HepG2 (cell line): Measurements from ENCODE around the gene LRRC28. TPM values are rescaled to one million over a fixed set of nuclear protein-coding genes. Genes with fewer than 3 reads are reported as not detected.

Experiments
- AKNA ChIP-seq: sonication (generic); formaldehyde crosslinking; IDR thresholded peaks from 2 replicates; pipeline ENCODE4 v1.4.0; 2020; ENCODE audit warnings: missing genetic modification reagents, borderline replicate concordance
- BCL3 ChIP-seq: sonication (generic); formaldehyde crosslinking; IDR thresholded peaks from 2 replicates; pipeline ENCODE4 v1.5.1; 2020; ENCODE audit warnings: mild to moderate bottlenecking, missing genetic modification reagents, moderate library complexity
- BRCA1 ChIP-seq: sonication (generic); formaldehyde crosslinking; IDR thresholded peaks from 2 replicates; pipeline ENCODE4 v1.4.0; 2020; ENCODE audit warnings: missing genetic modification reagents
- CHD4 ChIP-seq: fragments of 200-600 bp; sonication (generic); IDR thresholded peaks from 2 replicates; pipeline ENCODE4 v1.7.0; 2017; ENCODE audit warnings: mild to moderate bottlenecking, low read length, borderline replicate concordance
- GMEB1 ChIP-seq: sonication (generic); formaldehyde crosslinking; IDR thresholded peaks from 2 replicates; pipeline ENCODE4 v1.5.1; 2020; ENCODE audit warnings: missing genetic modification reagents, mild to moderate bottlenecking, borderline replicate concordance
- ISX ChIP-seq: sonication (generic); formaldehyde crosslinking; conservative IDR thresholded peaks from 2 replicates; pipeline ENCODE4 v1.5.0; 2020; ENCODE audit warnings: missing genetic modification reagents
- KLF6 ChIP-seq: IDR thresholded peaks from 2 replicates; pipeline ENCODE4 v1.8.0; 2016; ENCODE audit warnings: missing biosample characterization, missing genetic modification reagents
- PAX8 ChIP-seq: sonication (generic); formaldehyde crosslinking; IDR thresholded peaks from 2 replicates; pipeline ENCODE4 v1.8.0; 2022; ENCODE audit warnings: mild to moderate bottlenecking, missing genetic modification reagents, borderline replicate concordance
- PBX2 ChIP-seq: IDR thresholded peaks from 2 replicates; pipeline ENCODE4 v1.6.1; 2016; ENCODE audit warnings: control low read depth
- PCBP2 ChIP-seq: fragments of 200-400 bp; formaldehyde crosslinking; optimal IDR thresholded peaks from 2 replicates; pipeline ENCODE3; 2018; ENCODE audit warnings: low read length, low read depth; ENCODE audit not compliant: poor library complexity, severe bottlenecking
- PRPF4 ChIP-seq: fragments of 200-400 bp; formaldehyde crosslinking; IDR thresholded peaks from 2 replicates; pipeline ENCODE4 v1.6.1; 2016; ENCODE audit warnings: low read length, low read depth; ENCODE audit not compliant: poor library complexity, severe bottlenecking
- REL ChIP-seq: sonication (generic); formaldehyde crosslinking; conservative IDR thresholded peaks from 2 replicates; pipeline ENCODE4 v1.8.0; 2022; ENCODE audit warnings: mild to moderate bottlenecking, missing genetic modification reagents, moderate library complexity
- ZBTB1 ChIP-seq: sonication (generic); formaldehyde crosslinking; IDR thresholded peaks from 2 replicates; pipeline ENCODE4 v1.4.0; 2020; ENCODE audit warnings: missing genetic modification reagents, borderline replicate concordance
- ZFP62 ChIP-seq: sonication (generic); formaldehyde crosslinking; IDR thresholded peaks from 2 replicates; pipeline ENCODE4 v1.4.0; 2020; ENCODE audit warnings: missing genetic modification reagents
- ZIK1 ChIP-seq: sonication (generic); formaldehyde crosslinking; IDR thresholded peaks from 2 replicates; pipeline ENCODE4 v1.5.0; 2020; ENCODE audit warnings: mild to moderate bottlenecking, low read depth, missing genetic modification reagents, borderline replicate concordance
- ZNF136 ChIP-seq: sonication (generic); formaldehyde crosslinking; IDR thresholded peaks from 2 replicates; pipeline ENCODE4 v1.8.1; 2022; ENCODE audit warnings: low read depth, mild to moderate bottlenecking, moderate library complexity, missing genetic modification reagents
- ZNF326 ChIP-seq: sonication (generic); formaldehyde crosslinking; IDR thresholded peaks from 2 replicates; pipeline ENCODE4 v1.4.0; 2020; ENCODE audit warnings: missing genetic modification reagents, borderline replicate concordance
- ZNF335 ChIP-seq: sonication (generic); formaldehyde crosslinking; IDR thresholded peaks from 2 replicates; pipeline ENCODE4 v1.4.0; 2020; ENCODE audit warnings: missing genetic modification reagents
- ZNF567 ChIP-seq: sonication (generic); formaldehyde crosslinking; IDR thresholded peaks from 2 replicates; pipeline ENCODE4 v1.8.1; 2023; ENCODE audit warnings: mild to moderate bottlenecking, missing genetic modification reagents, borderline replicate concordance
- polyA plus RNA-seq, 8 experiments: library from polyadenylated mRNA; depleted of rRNA in 3 of 8; stranded (reverse) in 7 of 8; unstranded in 1 of 8; fragments of >200 nt; fragmentation: Illumina TruSeq in 4 of 8; extraction: Trizol in 4 of 8; gene quantifications; 2 replicates each; pipeline versions ENCODE4 v1.2.1 to v1.2.3, GENCODE V29; 2011 to 2016; ENCODE audit warnings: low read depth in 4 of 8, missing spikeins in 1 of 8, mixed read lengths in 1 of 8; ENCODE audit not compliant: insufficient read depth in 1 of 8
- total RNA-seq, 5 experiments: library from RNA; depleted of rRNA; stranded (reverse); fragments of >200 nt; fragmentation: Illumina TruSeq; extraction: Trizol; gene quantifications; 2 replicates each; pipeline ENCODE4 v1.2.3, GENCODE V29; 2016; ENCODE audit warnings: low read depth in 1 of 5

The LRRC28 gene
- total and polyA plus RNA-seq, 2 of the 13 experiments (the other 11 are each of a cell fraction or from before 2014, with no cell fraction given) = 17.5 to 21.3 TPM

- 0 out of 2 replicates have a peak, but pooled peaks have one; percentile 30 for TF ChIP-seq AKNA (CRISPR knock-in tag)
- TF ChIP-seq CHD4 = no peak
- no peak for TF ChIP-seq BCL3
- 0 out of 2 replicates have a peak, but pooled peaks have one; percentile 11 for TF ChIP-seq ZFP62 (CRISPR knock-in tag)
- no peak for TF ChIP-seq ZNF326 (CRISPR knock-in tag)
- TF ChIP-seq ZIK1 (CRISPR knock-in tag) = peak; percentile 73; the same call in 1 of the 2 replicates
- TF ChIP-seq ZNF567 (CRISPR knock-in tag) = no peak
- TF ChIP-seq PAX8 (CRISPR knock-in tag) = 0 out of 2 replicates have a peak, but pooled peaks have one; percentile 27
- no peak for TF ChIP-seq PBX2 (CRISPR knock-in tag)
- TF ChIP-seq PRPF4 = no peak
- TF ChIP-seq ZBTB1 (CRISPR knock-in tag) = no peak
- TF ChIP-seq ZNF335 = no peak
- TF ChIP-seq ISX (CRISPR knock-in tag) = no peak
- TF ChIP-seq PCBP2 = no peak
- TF ChIP-seq GMEB1 (CRISPR knock-in tag) = no peak
- no peak for TF ChIP-seq ZNF136 (CRISPR knock-in tag)
- TF ChIP-seq BRCA1 (CRISPR knock-in tag) = no peak
- no peak for TF ChIP-seq KLF6
- no peak for TF ChIP-seq REL
Observed at GRCh38 chr15:99250857-99251841, at the start of gene LRRC28 (continued).
